Measurements from ENCODE around the gene HYAL1.

HYAL1 gene

GRCh38 chr3:50334339-50335075, 31.1 kb upstream of the HYAL1 start:
- no peak for DNase-seq

GRCh38 chr3:50333744-50334328, 30.5 kb upstream of the HYAL1 start:
- DNase-seq, result no peak

DNA sequence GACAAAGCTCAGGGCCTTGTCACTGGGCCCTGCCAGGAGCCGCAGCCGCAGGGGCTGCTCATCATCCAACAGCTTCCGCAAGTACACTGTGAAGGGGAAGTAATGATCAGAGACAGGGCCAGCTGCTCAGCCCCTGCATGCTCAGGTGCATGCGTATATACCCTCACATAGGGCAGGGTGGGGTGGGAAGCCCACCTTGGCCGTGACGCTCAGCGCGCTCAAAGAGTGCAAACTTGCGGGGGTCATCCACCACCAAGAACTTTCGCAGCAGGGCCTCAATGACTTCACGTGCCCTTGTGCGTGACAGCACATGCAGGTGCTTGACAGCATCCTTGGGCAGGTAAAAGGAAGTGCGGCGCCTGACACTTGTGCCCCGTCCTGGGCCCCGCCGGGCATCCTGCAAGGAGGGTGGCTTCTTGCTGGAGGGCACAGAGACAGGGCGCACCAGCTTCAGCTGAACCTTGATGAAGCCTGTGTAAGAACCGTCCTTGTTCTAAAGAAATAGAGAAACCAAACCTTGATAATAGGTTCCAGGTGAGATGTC, 28.1 kb upstream of the HYAL1 start:
- no peak for DNase-seq

DNA sequence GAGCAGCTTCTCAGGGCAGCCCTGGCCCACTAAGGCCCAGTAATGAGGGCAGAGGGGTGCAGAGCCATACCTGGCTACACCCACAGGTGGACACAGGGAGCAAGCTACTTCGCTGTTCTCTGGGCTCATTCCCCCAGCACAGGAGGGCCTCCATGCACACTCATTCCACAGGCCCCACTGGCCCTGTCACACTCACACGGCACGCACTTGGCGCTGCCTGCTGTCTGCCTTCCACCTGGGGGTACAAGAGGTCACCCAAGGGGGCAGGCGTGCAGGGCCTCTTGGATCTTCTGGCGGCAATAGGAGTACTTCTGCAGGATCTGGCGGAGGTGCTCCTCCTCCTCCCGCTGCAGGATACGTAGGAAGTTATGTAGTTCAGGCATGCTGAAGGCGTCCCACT, 27.0 kb upstream of the HYAL1 start:
- no peak for DNase-seq

DNA sequence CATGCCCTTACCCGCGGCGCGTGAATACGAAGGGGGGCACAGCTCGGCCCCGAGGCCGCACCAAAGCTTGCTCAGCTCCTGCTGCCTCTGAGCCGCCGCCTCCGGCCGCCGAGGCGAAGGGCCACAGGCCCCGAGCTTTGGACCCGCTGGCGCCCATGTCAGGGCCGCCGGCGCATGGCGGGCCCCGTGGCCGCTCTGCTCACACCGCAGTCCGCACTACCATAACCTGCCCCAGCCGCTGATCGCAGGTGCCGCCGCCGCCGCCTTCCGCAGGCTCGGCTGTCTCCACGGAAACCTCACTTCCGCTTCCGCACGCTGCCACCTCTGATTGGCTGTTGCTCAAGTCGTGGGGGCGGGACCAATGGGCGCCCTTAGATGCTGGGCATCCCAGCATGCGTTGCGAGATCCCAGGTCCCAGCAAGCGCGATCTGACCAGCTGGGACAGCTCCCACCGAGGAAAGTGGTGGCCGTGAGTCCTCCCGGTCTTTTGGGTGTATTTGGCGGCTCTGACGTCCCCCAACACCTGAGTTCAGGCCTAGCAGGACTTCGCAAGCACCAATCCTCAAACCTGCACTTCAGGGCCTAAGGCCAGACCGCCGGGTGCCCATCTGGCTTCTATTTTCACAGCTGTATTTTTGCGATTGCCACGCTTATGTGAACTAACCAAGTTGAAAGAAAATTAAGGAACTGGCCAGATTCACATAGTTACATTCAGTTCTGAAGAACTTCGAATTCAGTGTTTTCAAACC, 24.7 kb upstream of the HYAL1 start, which contains the start of gene TUSC2:
TSS of gene TUSC2 (minus strand) at position 281 of the 749 bp plus-strand sequence. CDS start at position 157, 124 bp downstream.
- peak; percentile 98 for DNase-seq

GRCh38 chr3:50327129-50327528, 23.8 kb upstream of the HYAL1 start:
- no peak for DNase-seq

DNA sequence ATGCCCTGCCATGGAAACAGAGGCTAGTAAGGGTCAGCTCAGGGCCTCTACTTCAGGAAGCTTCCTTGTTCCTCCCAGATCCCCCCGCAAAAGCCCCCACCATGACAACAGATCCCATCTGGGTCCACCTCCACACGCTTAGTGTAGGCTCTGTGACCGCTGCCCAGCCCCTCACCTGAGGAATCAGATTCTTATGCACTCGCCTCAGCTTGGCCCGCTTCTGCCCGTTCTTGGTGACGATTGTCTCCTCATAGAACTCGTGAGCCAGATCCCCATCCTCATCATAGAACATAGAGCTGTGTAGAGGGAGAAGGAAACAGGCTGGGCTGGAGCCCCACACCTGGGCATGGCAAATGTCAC, 22.8 kb upstream of the HYAL1 start:
- DNase-seq, result no peak

- no peak for DNase-seq
These were observed 22.3 kb upstream of the HYAL1 start for GRCh38 chr3:50325497-50326181.

- DNase-seq, result no peak
These were observed 21.7 kb upstream of the HYAL1 start for GRCh38 chr3:50325113-50325480.

DNA sequence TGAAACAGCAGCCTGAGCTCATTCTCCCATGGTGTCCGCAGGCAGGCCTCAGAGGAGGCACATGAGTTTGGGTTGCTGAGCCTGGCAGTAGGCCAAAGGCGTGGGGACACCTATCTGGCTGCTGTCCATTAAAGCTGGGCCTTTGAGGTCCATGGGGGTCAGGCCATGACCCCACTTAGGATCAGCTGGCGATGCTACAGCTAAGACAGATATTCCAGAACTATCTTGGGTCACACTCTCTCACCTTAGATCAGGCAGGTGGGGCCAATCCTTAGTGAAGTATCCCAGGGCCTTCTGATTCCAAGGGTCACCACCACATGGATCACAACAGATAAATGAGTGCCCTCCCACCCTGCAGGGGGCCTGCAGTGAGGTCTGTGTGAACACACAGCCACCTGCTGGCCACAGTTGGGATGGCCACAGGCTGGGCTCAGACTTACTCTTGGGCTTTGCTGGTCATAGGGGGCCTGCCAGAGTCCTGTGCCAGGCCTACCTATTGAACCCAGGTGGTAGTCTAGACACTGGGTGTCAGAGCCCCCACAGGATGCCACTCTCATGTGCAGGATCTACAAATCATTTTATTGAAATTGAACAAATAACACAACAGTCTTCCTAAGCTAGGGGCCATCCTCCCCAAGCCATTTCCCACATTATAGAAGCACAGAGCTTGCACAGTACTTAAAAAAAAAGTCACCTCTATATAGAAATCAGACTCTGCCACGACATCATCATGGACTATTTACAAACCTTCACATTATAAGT, 21.2 kb upstream of the HYAL1 start:
- DNase-seq, result peak; percentile 86

GRCh38 chr3:50323614-50324199, 20.3 kb upstream of the HYAL1 start:
- DNase-seq, result no peak

GRCh38 chr3:50323092-50323600, 19.8 kb upstream of the HYAL1 start:
- no peak for DNase-seq

DNA sequence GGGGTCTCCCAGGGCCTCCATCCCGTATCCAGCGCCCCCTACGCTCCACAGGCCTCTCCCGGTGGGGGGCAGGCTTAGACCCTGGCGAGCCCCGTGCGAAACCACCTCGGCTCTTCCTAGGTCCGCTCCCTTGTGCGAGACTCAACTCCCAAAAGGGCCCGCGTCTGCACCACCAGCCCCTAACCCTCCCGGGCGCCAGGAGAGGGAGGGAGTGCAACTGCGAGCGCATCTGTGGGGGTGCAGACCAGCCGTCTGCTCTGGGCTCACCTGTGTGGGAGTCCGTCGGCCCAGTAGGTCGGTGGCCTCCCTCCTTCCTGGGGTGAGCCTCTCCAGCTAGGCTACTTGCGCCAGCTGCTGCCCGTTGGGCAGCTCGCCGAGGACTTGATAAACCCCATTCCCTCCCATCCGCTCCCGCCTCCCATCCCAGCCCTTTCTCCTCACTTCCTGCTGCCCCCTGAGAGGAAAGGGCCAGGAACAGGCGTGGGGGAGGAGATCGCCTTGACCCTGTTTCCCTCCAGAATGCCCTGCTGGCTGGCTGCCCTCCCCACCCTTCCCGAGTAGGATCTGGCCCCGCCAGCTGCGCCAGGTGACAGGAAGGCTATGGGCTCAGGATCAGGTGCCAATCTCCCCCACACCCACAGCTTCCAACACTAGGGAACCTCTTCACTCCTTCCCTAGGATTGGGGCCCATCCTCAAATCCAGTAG, 19.2 kb upstream of the HYAL1 start, which contains the start of gene HYAL2:
TSS of gene HYAL2 (minus strand) at position 360 of the 706 bp plus-strand sequence. CDS start 2,256 bp downstream, outside the sequence.
- no peak for DNase-seq

DNA sequence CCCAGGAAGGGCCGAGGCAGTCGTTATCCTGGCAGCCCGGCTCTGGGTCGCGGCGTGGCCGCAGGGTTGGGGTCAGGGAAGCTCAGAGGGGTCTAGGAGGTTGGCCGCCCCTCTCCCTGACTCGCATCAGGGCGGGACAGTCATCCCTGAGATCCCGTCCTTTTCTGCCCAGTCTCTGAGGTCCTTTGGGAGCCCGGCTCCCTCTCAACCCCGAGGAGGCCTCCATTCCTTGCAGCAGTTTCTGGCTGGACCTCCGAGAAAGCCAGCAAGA, 18.7 kb upstream of the HYAL1 start:
- DNase-seq, result no peak

GRCh38 chr3:50321336-50322114, 18.2 kb upstream of the HYAL1 start:
- DNase-seq, result peak; percentile 94

DNA sequence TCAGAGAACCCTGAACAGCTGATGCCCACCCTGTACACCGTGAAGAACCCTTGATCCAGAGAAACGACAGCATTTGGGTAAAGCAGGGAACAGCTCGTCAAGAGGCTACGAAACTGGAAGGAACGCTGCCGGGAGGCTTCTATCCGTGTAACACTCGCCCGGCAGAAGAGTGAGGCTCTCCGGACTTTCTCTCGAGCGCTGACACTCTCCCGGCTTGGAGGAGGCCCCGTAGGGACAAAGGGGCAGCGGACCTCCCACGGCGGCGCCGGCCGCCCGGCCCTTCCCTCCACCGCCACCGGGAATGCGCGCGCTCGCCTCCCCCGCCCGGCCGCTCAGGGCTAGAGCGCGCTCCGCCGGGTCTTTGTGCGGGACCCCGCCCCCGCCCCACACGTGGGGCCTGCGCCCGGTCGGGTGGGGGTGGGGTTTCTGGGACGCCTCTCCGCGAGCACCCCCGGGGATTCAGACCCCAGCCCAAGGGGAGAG, 17.5 kb upstream of the HYAL1 start:
- peak; percentile 88 for DNase-seq

- no peak for DNase-seq
These were observed 16.7 kb upstream of the HYAL1 start for GRCh38 chr3:50319894-50320625.

DNA sequence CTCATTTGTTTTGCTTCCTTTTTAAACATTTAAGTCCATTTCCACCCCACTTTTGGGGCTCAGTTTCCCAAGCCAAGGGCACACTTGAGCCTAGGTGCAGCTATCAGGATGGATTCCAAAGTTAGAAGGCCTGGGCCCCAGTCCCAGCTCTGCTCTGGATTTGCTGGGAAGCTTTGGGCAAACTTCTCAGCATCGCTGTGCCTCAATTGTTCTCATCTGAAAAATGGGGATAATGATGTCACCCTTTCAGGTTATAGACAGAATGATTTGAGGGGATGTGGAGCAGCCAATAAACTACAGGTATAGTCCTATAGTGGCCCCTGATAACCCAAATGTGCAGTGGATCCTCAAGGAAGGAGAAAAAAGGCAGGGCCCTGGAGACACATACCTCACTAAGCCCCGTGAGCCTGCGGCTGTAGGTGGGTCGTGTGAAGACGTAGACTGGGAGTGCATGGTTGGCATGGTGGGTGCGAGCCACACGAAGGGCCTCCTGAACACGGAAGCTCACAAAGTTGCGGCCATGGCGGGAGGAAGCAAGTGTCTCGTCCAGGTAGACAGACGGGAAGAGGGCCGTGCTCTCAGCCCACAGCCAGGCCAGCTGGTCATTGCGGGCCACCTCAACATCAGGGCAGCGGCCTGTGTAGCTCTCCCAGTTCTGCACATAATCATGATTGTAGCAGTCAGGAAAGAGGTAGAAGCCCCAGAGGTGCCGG, 16.0 kb upstream of the HYAL1 start:
- DNase-seq, result no peak

GRCh38 chr3:50318615-50319014, 15.2 kb upstream of the HYAL1 start:
- no peak for DNase-seq

Measured in activated effector memory CD4-positive, alpha-beta T cell treated with anti-CD3 and anti-CD28 coated beads, Interleukin-2, amount 50 U/mL, for 16 hours (primary cell).